GM12878 (cell line): Measurements from ENCODE around the gene TMBIM6. TPM values are rescaled to one million over a fixed set of nuclear protein-coding genes. Genes with fewer than 3 reads are reported as not detected.
A peak's percentile ranks its signal among the peaks of the same experiment; 100 is the strongest.

Experiments used
- ATF7 ChIP-seq: fragments of 450-650 bp; IDR thresholded peaks from 2 replicates; pipeline ENCODE4 v1.6.1; 2016; ENCODE audit warnings: low read depth, mild to moderate bottlenecking
- CHD4 ChIP-seq: fragments of 200-600 bp; sonication (generic); IDR thresholded peaks from 2 replicates; pipeline ENCODE4 v1.6.1; 2016; ENCODE audit warnings: mild to moderate bottlenecking
- EED ChIP-seq: sonication (generic); IDR thresholded peaks from 2 replicates; pipeline ENCODE4 v1.6.1; 2016; ENCODE audit warnings: antibody characterized with exemption, low read depth
- EP300 ChIP-seq, 2 experiments: fragments of 150-350 bp in 1 of 2; IDR thresholded peaks; 2 replicates each; pipeline ENCODE4 v1.6.1; 2011 to 2012; ENCODE audit warnings: low read depth in 2 of 2, low read length in 2 of 2, borderline replicate concordance in 1 of 2, improper control_type of control experiment in 1 of 2, inconsistent platforms in 1 of 2; ENCODE audit not compliant: control insufficient read depth in 1 of 2
- ETV6 ChIP-seq, 2 experiments: fragments of 450-650 bp in 1 of 2; IDR thresholded peaks in 1 of 2; conservative IDR thresholded peaks in 1 of 2; 2 replicates each; pipeline ENCODE4 v1.6.1; 2014; ENCODE audit warnings: antibody characterized with exemption in 1 of 2, borderline replicate concordance in 1 of 2, low read depth in 1 of 2, mild to moderate bottlenecking in 1 of 2, moderate library complexity in 1 of 2
- FOS ChIP-seq: IDR thresholded peaks from 3 replicates; pipeline ENCODE4 v1.6.1; 2011; ENCODE audit warnings: borderline replicate concordance; ENCODE audit not compliant: insufficient read length; ENCODE audit errors: extremely low read depth
- MXI1 ChIP-seq: fragments of 150-350 bp; IDR thresholded peaks from 2 replicates; pipeline ENCODE4 v1.6.1; 2011; ENCODE audit warnings: low read depth, mild to moderate bottlenecking, inconsistent platforms, low read length, improper control_type of control experiment
- RAD21 ChIP-seq: IDR thresholded peaks from 2 replicates; pipeline ENCODE4 v1.6.1; 2011; ENCODE audit warnings: mild to moderate bottlenecking, low read depth, low read length, moderate library complexity; ENCODE audit not compliant: insufficient read depth
- RELA ChIP-seq: fragments of 450-650 bp; IDR thresholded peaks from 2 replicates; pipeline ENCODE4 v1.8.0; 2014; ENCODE audit warnings: borderline replicate concordance; ENCODE audit not compliant: partially characterized antibody
- TBL1XR1 ChIP-seq: IDR thresholded peaks from 2 replicates; pipeline ENCODE4 v1.6.1; 2012; ENCODE audit warnings: low read depth, low read length, improper control_type of control experiment
- polyA plus RNA-seq, 11 experiments: library from polyadenylated mRNA; depleted of rRNA in 4 of 11; unstranded in 6 of 11; stranded (reverse) in 5 of 11; fragments of >200 nt; fragmentation: Nextera tagmentation in 4 of 11; fragmentation: Illumina TruSeq in 1 of 11; extraction: Ambion mirVana in 4 of 11; extraction: Trizol in 1 of 11; gene quantifications; 1 replicate in 1 of 11; 2 replicates in 10 of 11; pipeline versions ENCODE4 v1.2.1 to v1.2.3, GENCODE V29; 2011 to 2016; ENCODE audit warnings: inconsistent platforms in 2 of 11, missing spikeins in 2 of 11, low read depth in 1 of 11
- total RNA-seq, 4 experiments: library from RNA; depleted of rRNA in 3 of 4; stranded (reverse); fragments of >200 nt in 3 of 4; fragmentation: Illumina TruSeq in 1 of 4; extraction: Trizol in 1 of 4; gene quantifications; 2 replicates each; pipeline versions ENCODE4 v1.2.1 to v1.2.3, GENCODE V29; 2013 to 2021
- TF ChIP-seq, protein P1 (sequence below): fragments of 150-350 bp; IDR thresholded peaks from 2 replicates; pipeline ENCODE4 v1.6.1; 2016; ENCODE audit warnings: low read depth, low read length
- TF ChIP-seq, protein P2 (sequence below): IDR thresholded peaks from 2 replicates; pipeline ENCODE4 v1.6.1; 2012; ENCODE audit warnings: low read depth, low read length, improper control_type of control experiment
- TF ChIP-seq, protein P3 (sequence below): fragments of 450-650 bp; IDR thresholded peaks from 2 replicates; pipeline ENCODE4 v1.6.1; 2018; ENCODE audit warnings: mild to moderate bottlenecking, low read depth, moderate library complexity; ENCODE audit not compliant: partially characterized antibody
- TF ChIP-seq, protein P4 (sequence below): fragments of 450-650 bp; IDR thresholded peaks from 2 replicates; pipeline ENCODE4 v1.6.1; 2016; ENCODE audit warnings: mild to moderate bottlenecking, moderate library complexity, borderline replicate concordance

The TMBIM6 gene
- total and polyA plus RNA-seq, 10 of the 15 experiments (the other 5 are each of a cell fraction or from before 2014, with no cell fraction given), result 224 to 1,192 (median 379) TPM

DNA sequence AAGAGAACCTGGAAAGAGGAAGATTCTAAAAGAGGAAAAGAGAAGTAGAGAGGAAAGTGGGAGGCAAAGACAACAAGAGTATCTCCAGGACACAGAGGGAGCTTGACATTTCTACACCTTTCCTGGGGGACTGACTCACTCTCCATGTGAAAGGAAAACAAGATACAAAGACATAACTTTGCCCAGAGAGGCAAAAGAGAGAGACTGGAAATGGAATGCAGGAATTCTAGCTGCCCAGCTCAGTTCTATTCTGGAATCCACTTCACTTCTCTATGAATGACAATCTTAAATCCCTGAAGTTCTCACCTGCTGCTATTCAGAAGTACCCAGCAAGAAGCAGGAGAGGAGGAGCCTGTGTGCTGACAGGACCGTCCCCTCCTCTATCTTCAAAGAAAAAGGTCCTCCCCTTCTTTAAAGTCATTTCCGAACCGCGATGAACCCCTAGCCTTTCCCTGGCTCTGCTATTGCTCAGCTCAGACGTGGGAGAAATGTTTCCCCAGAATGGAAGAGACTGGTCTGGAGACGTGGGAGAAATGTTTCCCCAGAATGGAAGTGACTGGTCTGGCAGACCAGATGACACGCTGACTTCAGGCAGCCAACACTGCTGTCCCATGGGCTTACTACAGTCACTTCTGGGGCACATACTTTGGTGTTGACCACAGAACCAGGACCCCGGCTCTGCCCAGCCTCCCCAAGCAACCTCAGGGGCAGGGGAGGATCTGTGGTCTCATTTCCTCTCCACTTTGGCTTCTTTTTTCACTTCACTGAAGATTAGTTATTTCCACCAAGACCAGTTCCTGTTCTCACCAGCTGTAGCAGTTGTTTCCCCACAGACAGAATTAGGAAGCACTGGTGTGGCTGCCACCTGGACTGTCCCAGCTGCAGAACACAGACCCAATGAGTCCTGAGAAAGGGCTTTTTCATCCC, 42.5 kb upstream of the TMBIM6 start (continued):
- TF ChIP-seq, protein P1, sequence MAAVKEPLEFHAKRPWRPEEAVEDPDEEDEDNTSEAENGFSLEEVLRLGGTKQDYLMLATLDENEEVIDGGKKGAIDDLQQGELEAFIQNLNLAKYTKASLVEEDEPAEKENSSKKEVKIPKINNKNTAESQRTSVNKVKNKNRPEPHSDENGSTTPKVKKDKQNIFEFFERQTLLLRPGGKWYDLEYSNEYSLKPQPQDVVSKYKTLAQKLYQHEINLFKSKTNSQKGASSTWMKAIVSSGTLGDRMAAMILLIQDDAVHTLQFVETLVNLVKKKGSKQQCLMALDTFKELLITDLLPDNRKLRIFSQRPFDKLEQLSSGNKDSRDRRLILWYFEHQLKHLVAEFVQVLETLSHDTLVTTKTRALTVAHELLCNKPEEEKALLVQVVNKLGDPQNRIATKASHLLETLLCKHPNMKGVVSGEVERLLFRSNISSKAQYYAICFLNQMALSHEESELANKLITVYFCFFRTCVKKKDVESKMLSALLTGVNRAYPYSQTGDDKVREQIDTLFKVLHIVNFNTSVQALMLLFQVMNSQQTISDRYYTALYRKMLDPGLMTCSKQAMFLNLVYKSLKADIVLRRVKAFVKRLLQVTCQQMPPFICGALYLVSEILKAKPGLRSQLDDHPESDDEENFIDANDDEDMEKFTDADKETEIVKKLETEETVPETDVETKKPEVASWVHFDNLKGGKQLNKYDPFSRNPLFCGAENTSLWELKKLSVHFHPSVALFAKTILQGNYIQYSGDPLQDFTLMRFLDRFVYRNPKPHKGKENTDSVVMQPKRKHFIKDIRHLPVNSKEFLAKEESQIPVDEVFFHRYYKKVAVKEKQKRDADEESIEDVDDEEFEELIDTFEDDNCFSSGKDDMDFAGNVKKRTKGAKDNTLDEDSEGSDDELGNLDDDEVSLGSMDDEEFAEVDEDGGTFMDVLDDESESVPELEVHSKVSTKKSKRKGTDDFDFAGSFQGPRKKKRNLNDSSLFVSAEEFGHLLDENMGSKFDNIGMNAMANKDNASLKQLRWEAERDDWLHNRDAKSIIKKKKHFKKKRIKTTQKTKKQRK, result no peak
- TF ChIP-seq FOS, result no peak
- TF ChIP-seq, protein P2, sequence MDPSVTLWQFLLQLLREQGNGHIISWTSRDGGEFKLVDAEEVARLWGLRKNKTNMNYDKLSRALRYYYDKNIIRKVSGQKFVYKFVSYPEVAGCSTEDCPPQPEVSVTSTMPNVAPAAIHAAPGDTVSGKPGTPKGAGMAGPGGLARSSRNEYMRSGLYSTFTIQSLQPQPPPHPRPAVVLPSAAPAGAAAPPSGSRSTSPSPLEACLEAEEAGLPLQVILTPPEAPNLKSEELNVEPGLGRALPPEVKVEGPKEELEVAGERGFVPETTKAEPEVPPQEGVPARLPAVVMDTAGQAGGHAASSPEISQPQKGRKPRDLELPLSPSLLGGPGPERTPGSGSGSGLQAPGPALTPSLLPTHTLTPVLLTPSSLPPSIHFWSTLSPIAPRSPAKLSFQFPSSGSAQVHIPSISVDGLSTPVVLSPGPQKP, result no peak
- TF ChIP-seq RELA, result no peak
- TF ChIP-seq EP300 (IDR thresholded peaks at IDR 0.05; ENCODE audit: borderline replicate concordance in 1 of 2, control insufficient read depth in 1 of 2, low read depth in 2 of 2, low read length in 2 of 2), result peak; percentile 53 to 60; a peak in 2 of 4 replicates
- TF ChIP-seq, protein P3, sequence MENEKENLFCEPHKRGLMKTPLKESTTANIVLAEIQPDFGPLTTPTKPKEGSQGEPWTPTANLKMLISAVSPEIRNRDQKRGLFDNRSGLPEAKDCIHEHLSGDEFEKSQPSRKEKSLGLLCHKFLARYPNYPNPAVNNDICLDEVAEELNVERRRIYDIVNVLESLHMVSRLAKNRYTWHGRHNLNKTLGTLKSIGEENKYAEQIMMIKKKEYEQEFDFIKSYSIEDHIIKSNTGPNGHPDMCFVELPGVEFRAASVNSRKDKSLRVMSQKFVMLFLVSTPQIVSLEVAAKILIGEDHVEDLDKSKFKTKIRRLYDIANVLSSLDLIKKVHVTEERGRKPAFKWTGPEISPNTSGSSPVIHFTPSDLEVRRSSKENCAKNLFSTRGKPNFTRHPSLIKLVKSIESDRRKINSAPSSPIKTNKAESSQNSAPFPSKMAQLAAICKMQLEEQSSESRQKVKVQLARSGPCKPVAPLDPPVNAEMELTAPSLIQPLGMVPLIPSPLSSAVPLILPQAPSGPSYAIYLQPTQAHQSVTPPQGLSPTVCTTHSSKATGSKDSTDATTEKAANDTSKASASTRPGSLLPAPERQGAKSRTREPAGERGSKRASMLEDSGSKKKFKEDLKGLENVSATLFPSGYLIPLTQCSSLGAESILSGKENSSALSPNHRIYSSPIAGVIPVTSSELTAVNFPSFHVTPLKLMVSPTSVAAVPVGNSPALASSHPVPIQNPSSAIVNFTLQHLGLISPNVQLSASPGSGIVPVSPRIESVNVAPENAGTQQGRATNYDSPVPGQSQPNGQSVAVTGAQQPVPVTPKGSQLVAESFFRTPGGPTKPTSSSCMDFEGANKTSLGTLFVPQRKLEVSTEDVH, result no peak
- TF ChIP-seq ETV6 (conservative IDR thresholded peaks at IDR 0.05 in 1 of 2, IDR thresholded peaks at IDR 0.05 in 1 of 2; ENCODE audit: borderline replicate concordance in 1 of 2, low read depth in 1 of 2), result peak; percentile 52 to 99; a peak in 2 of 4 replicates
- 0 out of 2 replicates have a peak, but pooled peaks have one; percentile 10 for TF ChIP-seq RAD21
- TF ChIP-seq CHD4, result 0 out of 2 replicates have a peak, but pooled peaks have one; percentile 74
- TF ChIP-seq, protein P4, sequence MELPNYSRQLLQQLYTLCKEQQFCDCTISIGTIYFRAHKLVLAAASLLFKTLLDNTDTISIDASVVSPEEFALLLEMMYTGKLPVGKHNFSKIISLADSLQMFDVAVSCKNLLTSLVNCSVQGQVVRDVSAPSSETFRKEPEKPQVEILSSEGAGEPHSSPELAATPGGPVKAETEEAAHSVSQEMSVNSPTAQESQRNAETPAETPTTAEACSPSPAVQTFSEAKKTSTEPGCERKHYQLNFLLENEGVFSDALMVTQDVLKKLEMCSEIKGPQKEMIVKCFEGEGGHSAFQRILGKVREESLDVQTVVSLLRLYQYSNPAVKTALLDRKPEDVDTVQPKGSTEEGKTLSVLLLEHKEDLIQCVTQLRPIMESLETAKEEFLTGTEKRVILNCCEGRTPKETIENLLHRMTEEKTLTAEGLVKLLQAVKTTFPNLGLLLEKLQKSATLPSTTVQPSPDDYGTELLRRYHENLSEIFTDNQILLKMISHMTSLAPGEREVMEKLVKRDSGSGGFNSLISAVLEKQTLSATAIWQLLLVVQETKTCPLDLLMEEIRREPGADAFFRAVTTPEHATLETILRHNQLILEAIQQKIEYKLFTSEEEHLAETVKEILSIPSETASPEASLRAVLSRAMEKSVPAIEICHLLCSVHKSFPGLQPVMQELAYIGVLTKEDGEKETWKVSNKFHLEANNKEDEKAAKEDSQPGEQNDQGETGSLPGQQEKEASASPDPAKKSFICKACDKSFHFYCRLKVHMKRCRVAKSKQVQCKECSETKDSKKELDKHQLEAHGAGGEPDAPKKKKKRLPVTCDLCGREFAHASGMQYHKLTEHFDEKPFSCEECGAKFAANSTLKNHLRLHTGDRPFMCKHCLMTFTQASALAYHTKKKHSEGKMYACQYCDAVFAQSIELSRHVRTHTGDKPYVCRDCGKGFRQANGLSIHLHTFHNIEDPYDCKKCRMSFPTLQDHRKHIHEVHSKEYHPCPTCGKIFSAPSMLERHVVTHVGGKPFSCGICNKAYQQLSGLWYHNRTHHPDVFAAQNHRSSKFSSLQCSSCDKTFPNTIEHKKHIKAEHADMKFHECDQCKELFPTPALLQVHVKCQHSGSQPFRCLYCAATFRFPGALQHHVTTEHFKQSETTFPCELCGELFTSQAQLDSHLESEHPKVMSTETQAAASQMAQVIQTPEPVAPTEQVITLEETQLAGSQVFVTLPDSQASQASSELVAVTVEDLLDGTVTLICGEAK, result no peak
- TF ChIP-seq EED, result peak; percentile 95
- peak; percentile 83 for TF ChIP-seq ATF7
- peak; percentile 83 for TF ChIP-seq TBL1XR1
- TF ChIP-seq MXI1, result no peak
